Activated naive CD4-positive, alpha-beta T cell treated with anti-CD3 and anti-CD28 coated beads, Interleukin-2, amount 50 U/mL, for 16 hours (primary cell): ENCODE data around the gene IQCE.
"Not testable (repeated sequence)": the region's sequence is repeated elsewhere in the genome, so short reads cannot be mapped to it uniquely, and the experiment has no call there.

Experiments used
- DNase-seq: peaks from one replicate; pipeline ENCODE4 v3.0.0-alpha.2; 2020

The IQCE gene

GRCh38 chr7:2534214-2534613 is 24.6 kb upstream of the IQCE start:
- DNase-seq: not testable (repeated sequence)

GRCh38 chr7:2535872-2536627 is 22.7 kb upstream of the IQCE start:
- DNase-seq: not testable (repeated sequence)

GRCh38 chr7:2537981-2538851 is 20.6 kb upstream of the IQCE start:
- no peak for DNase-seq

GRCh38 chr7:2539031-2539911 is 19.5 kb upstream of the IQCE start:
- DNase-seq: no peak

DNA sequence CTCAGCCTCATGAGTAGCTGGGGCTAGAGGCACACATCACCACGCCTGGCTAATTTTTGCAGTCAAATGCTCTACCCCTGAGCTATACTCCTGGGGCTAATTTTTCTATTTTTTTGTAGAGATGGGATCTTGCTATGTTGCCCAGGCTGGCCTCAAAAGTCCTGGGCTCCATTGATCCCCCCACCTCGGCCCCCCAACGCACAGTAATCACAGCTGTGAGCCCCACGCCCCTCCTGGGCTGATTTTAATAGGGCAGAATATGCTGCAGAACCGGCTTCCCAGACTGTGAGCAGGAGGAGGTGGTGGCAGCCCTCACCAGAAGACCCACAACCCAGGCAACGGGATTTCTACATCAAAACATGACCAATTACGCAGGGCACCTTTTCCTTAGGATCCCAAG is 18.6 kb upstream of the IQCE start:
- DNase-seq: no peak

GRCh38 chr7:2540641-2541051 is 18.1 kb upstream of the IQCE start:
- no peak for DNase-seq

DNA sequence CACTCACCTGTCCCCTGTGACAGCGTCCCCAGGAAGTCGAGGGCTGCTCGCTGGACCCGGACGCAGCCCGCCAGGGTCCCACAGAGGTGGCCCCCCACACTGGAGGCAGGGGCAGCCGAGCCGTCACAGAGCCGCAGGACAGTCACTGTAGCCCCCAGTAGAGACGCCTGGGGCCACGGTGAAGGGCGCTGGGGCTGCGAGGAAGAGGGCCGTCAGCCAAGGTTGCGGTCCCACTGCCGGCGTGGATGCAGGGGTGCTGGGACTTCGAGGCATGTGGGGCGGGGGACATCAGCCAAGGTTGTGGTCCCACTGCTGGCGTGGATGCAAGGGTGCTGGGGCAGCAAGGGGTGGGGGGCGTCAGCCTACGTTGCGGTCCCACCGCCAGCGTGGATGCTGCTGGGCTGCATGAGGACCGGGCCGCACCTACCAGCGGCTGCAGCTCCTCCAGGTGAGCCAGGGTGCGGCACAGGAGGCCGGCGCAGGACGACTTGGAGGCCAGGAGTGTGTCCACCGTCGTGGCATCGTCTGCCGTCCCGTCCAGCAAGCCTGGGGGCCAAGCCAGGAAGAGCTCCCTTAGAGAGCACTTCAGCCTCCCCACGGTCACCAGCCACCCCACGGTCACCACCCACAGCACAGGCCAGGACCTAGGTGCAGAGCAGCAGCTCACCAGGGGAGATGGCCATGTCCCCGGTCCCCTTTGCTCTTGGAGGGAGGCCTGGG is 17.3 kb upstream of the IQCE start:
- no peak for DNase-seq

DNA sequence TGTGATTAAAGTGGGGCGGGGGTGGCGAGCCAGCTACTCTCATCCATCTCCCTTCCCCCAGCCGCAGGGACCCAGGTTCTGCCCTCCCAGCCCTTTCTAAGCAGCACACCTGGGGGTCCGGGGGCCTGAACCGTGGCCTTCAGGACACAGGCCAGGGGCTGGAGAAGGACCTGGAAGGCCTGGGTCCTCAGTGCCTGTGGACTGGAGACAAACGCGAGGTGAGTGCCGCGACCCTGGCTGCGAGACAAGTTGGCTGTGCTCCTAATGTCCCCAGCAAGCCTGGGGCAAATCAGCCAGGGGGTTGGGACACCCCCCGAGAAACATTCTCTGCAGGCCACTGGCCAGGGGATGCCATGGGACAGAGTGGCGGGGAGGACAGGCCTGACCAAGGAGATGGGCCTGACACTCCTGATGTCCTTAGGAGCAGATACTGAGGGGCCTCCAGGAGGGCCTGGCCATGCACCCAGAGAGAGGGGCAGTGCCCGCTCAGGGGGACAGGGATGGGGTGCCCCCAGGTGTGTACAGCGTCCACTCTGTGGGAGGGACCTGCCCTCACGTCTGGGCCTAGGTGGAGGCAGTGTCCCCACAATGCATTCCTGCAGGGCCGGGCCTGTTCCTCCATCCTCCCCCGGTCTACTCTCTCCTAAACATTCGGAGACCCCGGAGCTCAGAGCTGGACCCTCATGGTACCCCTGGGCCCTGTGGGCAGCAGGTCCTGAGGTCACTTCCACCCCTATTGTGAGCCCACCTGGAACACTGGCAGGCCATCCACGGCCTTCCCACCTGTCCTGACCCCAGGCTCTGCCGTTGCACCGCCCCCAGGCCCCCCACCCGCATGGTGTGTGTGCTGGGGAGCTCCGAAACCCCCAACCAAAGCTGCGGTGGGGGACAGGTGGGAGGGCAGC is 16.5 kb upstream of the IQCE start:
- no peak for DNase-seq

GRCh38 chr7:2542916-2543871 is 15.6 kb upstream of the IQCE start:
- no peak for DNase-seq

GRCh38 chr7:2544541-2545188 is 14.1 kb upstream of the IQCE start:
- no peak for DNase-seq

DNA sequence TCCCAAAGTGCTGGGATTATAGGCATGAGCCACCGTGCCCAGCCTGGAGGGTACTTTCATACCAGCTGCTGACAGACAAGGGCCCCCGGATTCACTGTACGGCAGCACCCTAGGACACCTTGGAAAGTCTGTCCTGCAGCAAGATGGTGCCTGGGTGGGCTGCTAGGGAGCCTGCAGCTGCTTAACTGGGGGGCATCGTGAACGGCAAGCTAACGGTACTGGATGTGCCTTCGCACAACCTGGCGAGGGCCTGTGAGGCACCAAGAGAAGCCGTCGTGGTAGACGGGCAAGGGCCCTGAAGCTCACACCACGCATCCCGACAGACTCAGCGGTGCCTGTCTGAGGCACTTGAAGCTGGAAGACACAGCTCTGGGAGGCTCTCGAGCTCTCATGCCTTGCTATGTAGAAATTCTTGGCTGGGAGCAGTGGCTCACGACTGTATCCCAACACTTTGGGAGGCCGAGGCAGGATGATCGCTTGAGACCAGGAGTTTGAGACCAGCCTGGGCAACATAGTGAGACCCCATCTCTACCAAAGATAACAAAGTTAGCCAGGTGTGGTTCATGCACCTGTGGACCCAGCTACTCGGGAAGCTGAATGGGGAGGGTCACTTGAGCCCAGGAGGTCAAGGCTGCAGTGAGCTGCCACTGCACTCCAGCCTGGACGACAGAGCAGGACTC is 12.9 kb upstream of the IQCE start:
- DNase-seq: no peak

- DNase-seq: no peak
Measured at GRCh38 chr7:2546776-2547586, 11.8 kb upstream of the IQCE start.

GRCh38 chr7:2551418-2551817 is 7.4 kb upstream of the IQCE start:
- DNase-seq: no peak

DNA sequence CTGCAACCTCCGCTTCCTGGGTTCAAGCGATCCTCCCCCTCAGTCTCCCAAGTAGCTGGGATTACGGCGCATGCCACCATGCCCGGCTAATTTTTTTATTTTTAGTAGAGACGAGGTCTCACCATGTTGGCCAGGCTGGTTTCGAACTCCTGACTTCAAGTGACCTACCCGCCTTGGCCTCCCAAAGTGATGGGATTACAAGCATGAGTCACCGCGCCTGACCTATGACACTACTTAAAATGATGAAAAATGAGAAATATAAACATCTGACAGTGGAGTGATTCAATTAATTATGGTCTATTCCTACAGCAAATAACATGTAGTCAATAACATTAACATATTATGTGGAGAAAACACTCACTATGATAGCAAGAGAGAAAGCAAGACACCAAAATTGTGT is 5.7 kb upstream of the IQCE start:
- DNase-seq: no peak

GRCh38 chr7:2553831-2554581 is 4.8 kb upstream of the IQCE start:
- no peak for DNase-seq

DNA sequence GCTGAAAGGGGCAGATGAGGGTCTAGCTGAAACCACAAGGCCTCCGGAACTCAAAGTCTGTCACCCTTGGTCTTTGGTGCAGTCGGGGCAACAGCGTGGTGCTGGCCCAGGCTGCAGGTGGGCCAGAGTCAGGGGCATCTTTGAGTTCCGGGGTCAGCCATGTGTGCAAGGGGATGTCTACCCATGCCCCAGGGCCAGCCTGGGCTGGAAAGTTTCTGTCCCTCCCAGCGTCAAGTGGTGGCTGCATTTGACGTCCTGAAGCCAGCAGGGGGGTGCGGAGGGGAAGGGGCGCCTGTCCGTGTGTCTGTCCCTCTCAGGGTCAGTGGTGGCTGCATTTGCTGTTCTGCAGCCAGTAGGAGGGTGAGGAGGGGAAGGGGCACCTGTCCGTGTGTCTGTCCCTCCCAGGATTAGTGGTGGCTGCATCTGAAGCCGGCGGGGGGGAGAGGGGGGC is 4.1 kb upstream of the IQCE start:
- no peak for DNase-seq
